Measurements from ENCODE around the gene DICER1.

The DICER1 gene

GRCh38 chr14:95057851-95058250 lies 99.5 kb downstream of the DICER1 start:
- H3K9me3 ChIP-seq, result no peaks in the 10 kb centered on the region
- no peaks in the 10 kb centered on the region for H3K4me1 ChIP-seq
- in situ Hi-C loops (cut with MboI; ENCODE audit: low sequenced_read_pairs), result no loop called here
- no peak for DNase-seq (ENCODE audit: low spot score in 2 of 2)
- no peaks in the 10 kb centered on the region for H3K36me3 ChIP-seq (replicated peaks)
- H3K4me3 ChIP-seq, result no peak overlapping the region
- no peaks in the 10 kb centered on the region for H3K27me3 ChIP-seq (ENCODE audit: low read depth)

- no peak overlapping the region for H3K4me3 ChIP-seq
- H3K4me1 ChIP-seq, result no peaks in the 10 kb centered on the region
- DNase-seq (ENCODE audit: low spot score in 2 of 2), result no peak
- no peaks in the 10 kb centered on the region for H3K9me3 ChIP-seq
- in situ Hi-C loops (cut with MboI; ENCODE audit: low sequenced_read_pairs), result no loop called here
- H3K27me3 ChIP-seq (ENCODE audit: low read depth), result no peaks in the 10 kb centered on the region
- H3K36me3 ChIP-seq (replicated peaks), result no peaks in the 10 kb centered on the region
Measured at GRCh38 chr14:95057147-95057546, 100.2 kb downstream of the DICER1 start.

GRCh38 chr14:95056476-95056875 lies 100.9 kb downstream of the DICER1 start:
- in situ Hi-C loops (cut with MboI; ENCODE audit: low sequenced_read_pairs), result no loop called here
- DNase-seq (ENCODE audit: low spot score in 2 of 2), result no peak
- no peak overlapping the region for H3K4me3 ChIP-seq
- no peaks in the 10 kb centered on the region for H3K27me3 ChIP-seq (ENCODE audit: low read depth)
- no peaks in the 10 kb centered on the region for H3K4me1 ChIP-seq
- no peaks in the 10 kb centered on the region for H3K36me3 ChIP-seq (replicated peaks)
- H3K9me3 ChIP-seq, result no peaks in the 10 kb centered on the region

GRCh38 chr14:95055318-95055717 lies 102.0 kb downstream of the DICER1 start:
- Histone ChIP-seq H3K4me1 (no peaks in the 10 kb centered on the region), H3K9me3 (no peaks in the 10 kb centered on the region), H3K36me3 (replicated peaks) (no peaks in the 10 kb centered on the region), H3K27me3 (ENCODE audit: low read depth) (no peaks in the 10 kb centered on the region), H3K4me3 (no peak overlapping the region)
- DNase-seq (ENCODE audit: low spot score in 2 of 2), result no peak
- in situ Hi-C loops (cut with MboI; ENCODE audit: low sequenced_read_pairs), result no loop called here

GRCh38 chr14:95054346-95055280 lies 102.7 kb downstream of the DICER1 start:
- DNase-seq (ENCODE audit: low spot score in 2 of 2), result no peak
- no peaks in the 10 kb centered on the region for H3K4me1 ChIP-seq
- in situ Hi-C loops (cut with MboI; ENCODE audit: low sequenced_read_pairs), result no loop called here
- H3K36me3 ChIP-seq (replicated peaks), result no peaks in the 10 kb centered on the region
- H3K4me3 ChIP-seq, result no peak overlapping the region
- H3K9me3 ChIP-seq, result no peaks in the 10 kb centered on the region
- no peaks in the 10 kb centered on the region for H3K27me3 ChIP-seq (ENCODE audit: low read depth)

GRCh38 chr14:95052016-95052585 lies 105.2 kb downstream of the DICER1 start:
- Histone ChIP-seq H3K27me3 (ENCODE audit: low read depth) (no peaks in the 10 kb centered on the region), H3K4me3 (no peak overlapping the region), H3K9me3 (no peaks in the 10 kb centered on the region), H3K4me1 (no peaks in the 10 kb centered on the region), H3K36me3 (replicated peaks) (no peaks in the 10 kb centered on the region)
- no peak for DNase-seq (ENCODE audit: low spot score in 2 of 2)
- in situ Hi-C loops (cut with MboI; ENCODE audit: low sequenced_read_pairs), result no loop called here

GRCh38 chr14:95049952-95050351 lies 107.4 kb downstream of the DICER1 start:
- Histone ChIP-seq H3K27me3 (ENCODE audit: low read depth) (no peaks in the 10 kb centered on the region), H3K9me3 (no peaks in the 10 kb centered on the region), H3K4me3 (no peak overlapping the region), H3K36me3 (replicated peaks) (no peaks in the 10 kb centered on the region), H3K4me1 (no peaks in the 10 kb centered on the region)
- in situ Hi-C loops (cut with MboI; ENCODE audit: low sequenced_read_pairs), result no loop called here
- DNase-seq (ENCODE audit: low spot score in 2 of 2), result no peak

- Histone ChIP-seq H3K36me3 (replicated peaks) (no peaks in the 10 kb centered on the region), H3K27me3 (ENCODE audit: low read depth) (no peaks in the 10 kb centered on the region), H3K4me1 (no peaks in the 10 kb centered on the region), H3K9me3 (no peaks in the 10 kb centered on the region), H3K4me3 (no peak overlapping the region)
- in situ Hi-C loops (cut with MboI; ENCODE audit: low sequenced_read_pairs), result no loop called here
- DNase-seq (ENCODE audit: low spot score in 2 of 2), result no peak
Measured at GRCh38 chr14:95048771-95049312, 108.5 kb downstream of the DICER1 start.

- in situ Hi-C loops (cut with MboI; ENCODE audit: low sequenced_read_pairs), result no loop called here
- DNase-seq (ENCODE audit: low spot score in 2 of 2), result no peak
- Histone ChIP-seq H3K27me3 (ENCODE audit: low read depth) (0 out of 2 replicates have a peak, but pooled peaks cover 3% of the 10 kb centered on the region), H3K9me3 (no peaks in the 10 kb centered on the region), H3K36me3 (replicated peaks) (no peaks in the 10 kb centered on the region), H3K4me3 (no peak overlapping the region), H3K4me1 (no peaks in the 10 kb centered on the region)
Measured at GRCh38 chr14:95047754-95048153, 109.6 kb downstream of the DICER1 start.

GRCh38 chr14:95046711-95047681 lies 110.3 kb downstream of the DICER1 start:
- Histone ChIP-seq H3K27me3 (ENCODE audit: low read depth) (0 out of 2 replicates have a peak, but pooled peaks cover 4% of the 10 kb centered on the region), H3K9me3 (no peaks in the 10 kb centered on the region), H3K4me3 (no peak overlapping the region), H3K36me3 (replicated peaks) (no peaks in the 10 kb centered on the region), H3K4me1 (no peaks in the 10 kb centered on the region)
- DNase-seq (ENCODE audit: low spot score in 2 of 2), result no peak
- in situ Hi-C loops (cut with MboI; ENCODE audit: low sequenced_read_pairs), result no loop called here

- no peak overlapping the region for H3K4me3 ChIP-seq
- in situ Hi-C loops (cut with MboI; ENCODE audit: low sequenced_read_pairs), result no loop called here
- no peaks in the 10 kb centered on the region for H3K36me3 ChIP-seq (replicated peaks)
- peaks cover 4% of the 10 kb centered on the region; the same call in 1 of the 2 replicates for H3K27me3 ChIP-seq (ENCODE audit: low read depth)
- no peaks in the 10 kb centered on the region for H3K4me1 ChIP-seq
- no peak for DNase-seq (ENCODE audit: low spot score in 2 of 2)
- no peaks in the 10 kb centered on the region for H3K9me3 ChIP-seq
Measured at GRCh38 chr14:95045836-95046430, 111.4 kb downstream of the DICER1 start.

GRCh38 chr14:95045106-95045701 lies 112.1 kb downstream of the DICER1 start:
- Histone ChIP-seq H3K27me3 (ENCODE audit: low read depth) (peaks cover 4% of the 10 kb centered on the region; the same call in 1 of the 2 replicates), H3K36me3 (replicated peaks) (no peaks in the 10 kb centered on the region), H3K9me3 (no peaks in the 10 kb centered on the region), H3K4me1 (no peaks in the 10 kb centered on the region), H3K4me3 (no peak overlapping the region)
- in situ Hi-C loops (cut with MboI; ENCODE audit: low sequenced_read_pairs), result no loop called here
- DNase-seq (ENCODE audit: low spot score in 2 of 2), result no peak

Data from HAP-1 (cell line).